ENCODE results near the gene NOP10. TPM values are rescaled to one million over a fixed set of nuclear protein-coding genes. Genes with fewer than 3 reads are reported as not detected.

NOP10 gene
- total and polyA plus RNA-seq, 2 of the 13 experiments (the other 11 are each of a cell fraction or from before 2014, with no cell fraction given), result 239 to 369 TPM

DNA sequence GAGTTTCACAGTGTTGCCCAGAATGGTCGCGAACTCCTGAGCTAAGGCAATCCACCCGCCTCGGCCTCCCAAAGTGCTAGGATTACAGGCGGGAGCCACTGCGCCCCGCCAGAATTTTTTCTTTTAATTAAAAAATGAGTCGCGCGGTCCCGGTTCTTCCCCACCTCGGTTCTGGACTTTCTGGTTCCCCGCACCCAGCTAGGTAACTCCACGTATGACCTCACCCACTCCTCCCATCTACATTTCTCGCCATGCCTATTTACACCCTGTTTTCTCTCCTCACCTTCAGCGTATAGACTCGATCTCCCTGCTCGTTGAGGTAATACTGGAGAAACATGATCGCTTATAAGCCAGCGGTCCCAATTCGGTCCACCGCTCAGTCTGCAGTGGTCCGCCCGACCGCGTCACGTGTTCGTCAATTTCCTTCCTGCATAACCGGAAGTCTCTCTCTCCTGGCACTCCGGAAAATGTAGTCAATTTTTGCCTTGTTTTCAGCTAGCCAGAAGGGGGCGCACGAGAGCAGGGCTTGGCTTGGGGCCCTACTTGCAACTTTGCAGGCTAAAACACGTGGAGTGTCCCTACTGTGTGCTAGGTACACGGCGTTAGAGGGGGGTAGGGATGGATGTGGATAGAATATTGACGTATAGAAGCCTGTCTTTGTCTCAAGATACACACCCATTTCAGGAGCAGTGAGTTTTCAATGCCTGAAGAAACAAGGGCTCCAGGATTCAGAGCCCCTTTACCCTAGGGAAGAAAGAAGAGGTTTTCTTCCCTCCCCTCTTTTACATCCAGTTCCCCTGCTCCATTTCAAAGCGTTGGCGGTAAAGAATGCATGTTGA lies at the start of gene NOP10, which contains the start of gene NUTM1 (continued):
- no peak for TF ChIP-seq E2F2 (CRISPR knock-in tag; IDR thresholded peaks at IDR 0.05; ENCODE audit: borderline replicate concordance)
- no peak for TF ChIP-seq GZF1 (CRISPR knock-in tag; IDR thresholded peaks at IDR 0.05)
- TF ChIP-seq CREB3 (CRISPR knock-in tag; IDR thresholded peaks at IDR 0.05), result no peak
- TF ChIP-seq, protein P1, sequence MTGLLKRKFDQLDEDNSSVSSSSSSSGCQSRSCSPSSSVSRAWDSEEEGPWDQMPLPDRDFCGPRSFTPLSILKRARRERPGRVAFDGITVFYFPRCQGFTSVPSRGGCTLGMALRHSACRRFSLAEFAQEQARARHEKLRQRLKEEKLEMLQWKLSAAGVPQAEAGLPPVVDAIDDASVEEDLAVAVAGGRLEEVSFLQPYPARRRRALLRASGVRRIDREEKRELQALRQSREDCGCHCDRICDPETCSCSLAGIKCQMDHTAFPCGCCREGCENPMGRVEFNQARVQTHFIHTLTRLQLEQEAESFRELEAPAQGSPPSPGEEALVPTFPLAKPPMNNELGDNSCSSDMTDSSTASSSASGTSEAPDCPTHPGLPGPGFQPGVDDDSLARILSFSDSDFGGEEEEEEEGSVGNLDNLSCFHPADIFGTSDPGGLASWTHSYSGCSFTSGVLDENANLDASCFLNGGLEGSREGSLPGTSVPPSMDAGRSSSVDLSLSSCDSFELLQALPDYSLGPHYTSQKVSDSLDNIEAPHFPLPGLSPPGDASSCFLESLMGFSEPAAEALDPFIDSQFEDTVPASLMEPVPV (CRISPR knock-in tag; IDR thresholded peaks at IDR 0.05), result peak; percentile 75; the same call in 1 of the 2 replicates
- 0 out of 2 replicates have a peak, but pooled peaks have one; percentile 54 for TF ChIP-seq SIN3B (IDR thresholded peaks at IDR 0.05; ENCODE audit: low read length)
- TF ChIP-seq U2AF2 (IDR thresholded peaks at IDR 0.05; ENCODE audit: low read depth, low read length), result no peak
- TF ChIP-seq RARG (CRISPR knock-in tag; IDR thresholded peaks at IDR 0.05; ENCODE audit: low read depth), result no peak
- TF ChIP-seq ZNF567 (CRISPR knock-in tag; IDR thresholded peaks at IDR 0.05; ENCODE audit: borderline replicate concordance), result no peak
- TF ChIP-seq PBX2 (CRISPR knock-in tag; IDR thresholded peaks at IDR 0.05), result no peak
- TF ChIP-seq SMAD9 (CRISPR knock-in tag; IDR thresholded peaks at IDR 0.05), result no peak
- TF ChIP-seq ELF1 (CRISPR knock-in tag; IDR thresholded peaks at IDR 0.05), result peak; percentile 95
- TF ChIP-seq ZNF451 (CRISPR knock-in tag; IDR thresholded peaks at IDR 0.05), result peak; percentile 72; the same call in 1 of the 2 replicates
- peak; percentile 85 for TF ChIP-seq ZBTB21 (CRISPR knock-in tag; IDR thresholded peaks at IDR 0.05)
- TF ChIP-seq GATAD2A (CRISPR knock-in tag; IDR thresholded peaks at IDR 0.05), result peak; percentile 79
- peak; percentile 94 for TF ChIP-seq MAX (IDR thresholded peaks at IDR 0.05)
- TF ChIP-seq ELK4 (CRISPR knock-in tag; IDR thresholded peaks at IDR 0.05; ENCODE audit: borderline replicate concordance), result no peak
- TF ChIP-seq ZNF777 (CRISPR knock-in tag; IDR thresholded peaks at IDR 0.05), result 0 out of 2 replicates have a peak, but pooled peaks have one; percentile 50
- TF ChIP-seq TMF1 (CRISPR knock-in tag; IDR thresholded peaks at IDR 0.05; ENCODE audit: low read depth), result no peak
- no peak for TF ChIP-seq NFE2L2 (IDR thresholded peaks at IDR 0.05; ENCODE audit: low read length)
- no peak for TF ChIP-seq ATM (IDR thresholded peaks at IDR 0.05; ENCODE audit: borderline replicate concordance)
- no peak for TF ChIP-seq RFXAP (CRISPR knock-in tag; IDR thresholded peaks at IDR 0.05; ENCODE audit: borderline replicate concordance)
- TF ChIP-seq GATA4 (IDR thresholded peaks at IDR 0.05; ENCODE audit: borderline replicate concordance, low read depth), result peak; percentile 29; the same call in 1 of the 2 replicates
- peak; percentile 98 for TF ChIP-seq POLR2AphosphoS5 (IDR thresholded peaks at IDR 0.05; ENCODE audit: low read depth, low read length)
